Measurements from ENCODE around the gene THY1. TPM values are rescaled to one million over a fixed set of nuclear protein-coding genes. Genes with fewer than 3 reads are reported as not detected.

THY1 gene
- total and polyA plus RNA-seq, 9 of the 15 experiments (the other 6 are each of a cell fraction or from before 2014, with no cell fraction given) = 0.07 to 0.40 (median 0.16) TPM; not detected in 5

DNA sequence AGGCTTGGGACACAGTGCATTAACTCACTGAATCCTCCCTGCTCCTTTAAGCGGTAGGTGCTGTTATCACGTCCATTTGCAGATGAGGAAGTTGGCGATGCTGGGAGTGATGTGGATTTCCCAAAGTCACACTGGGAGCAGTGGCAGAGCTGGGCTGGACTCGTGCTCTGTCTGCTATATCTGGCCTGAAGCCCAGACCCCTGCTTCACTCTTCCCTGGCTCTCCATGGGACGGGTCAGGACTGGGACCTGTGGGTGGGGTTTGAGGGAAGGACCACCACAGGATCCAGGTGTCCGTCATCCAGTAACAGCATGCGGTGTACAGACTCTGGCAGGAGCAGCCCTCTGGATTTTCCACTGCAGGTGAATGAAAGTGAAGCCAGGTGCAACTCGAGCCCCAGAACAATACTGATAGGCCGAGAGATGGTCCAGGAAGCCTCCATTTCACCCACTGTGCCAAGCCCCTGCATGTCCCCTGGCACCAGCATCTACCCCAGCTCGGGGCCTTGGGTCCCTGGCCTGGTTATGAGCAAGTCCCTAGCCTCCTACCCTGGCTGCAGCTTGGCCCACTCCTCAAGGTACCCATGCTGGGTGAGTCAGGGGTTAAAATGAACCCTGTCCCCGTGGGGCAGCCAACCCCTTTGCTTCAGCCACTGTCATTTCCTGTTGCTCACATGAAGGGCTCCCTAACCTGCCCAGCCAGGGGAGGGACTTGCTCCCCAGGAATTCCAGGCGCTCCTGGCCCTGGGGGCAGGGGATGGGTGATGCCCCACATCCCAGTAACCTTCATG, 45.7 kb downstream of the THY1 start (continued):
- TF ChIP-seq CREM (IDR thresholded peaks at IDR 0.05; ENCODE audit: low read depth) (0 out of 2 replicates have a peak, but pooled peaks have one; percentile 9), HDAC1 (IDR thresholded peaks at IDR 0.05) (no peak), FOXK1 (CRISPR knock-in tag; IDR thresholded peaks at IDR 0.05; ENCODE audit: borderline replicate concordance) (no peak), THRAP3 (IDR thresholded peaks at IDR 0.05; ENCODE audit: borderline replicate concordance) (no peak), FUS (optimal IDR thresholded peaks at IDR 0.05; ENCODE audit: low read depth, low read length) (no peak), MCM5 (IDR thresholded peaks at IDR 0.05; ENCODE audit: low read depth) (no peak), L3MBTL2 (IDR thresholded peaks at IDR 0.05) (peak; percentile 14; the same call in 1 of the 2 replicates), GABPA (tag; conservative IDR thresholded peaks at IDR 0.05; ENCODE audit: low read depth) (no peak), ZNF77 (CRISPR knock-in tag; IDR thresholded peaks at IDR 0.05) (no peak), HNRNPLL (IDR thresholded peaks at IDR 0.05; ENCODE audit: low read depth, low read length, poor library complexity, severe bottlenecking) (no peak), STAG1 (CRISPR knock-in tag; IDR thresholded peaks at IDR 0.05; ENCODE audit: borderline replicate concordance) (no peak), POLR3A (IDR thresholded peaks at IDR 0.05; ENCODE audit: borderline replicate concordance, extremely low read depth, insufficient read depth, insufficient read length) (no peak), NONO (IDR thresholded peaks at IDR 0.05; ENCODE audit: low read depth in 2 of 2, low read length in 1 of 2) (no peak), BCOR (IDR thresholded peaks at IDR 0.05) (no peak), ZNF121 (CRISPR knock-in tag; conservative IDR thresholded peaks at IDR 0.05) (0 out of 2 replicates have a peak, but pooled peaks have one; percentile 15), NFE2 (IDR thresholded peaks at IDR 0.05; ENCODE audit: low read depth) (peak; percentile 33; the same call in 1 of the 2 replicates)
- TF ChIP-seq, protein P1, sequence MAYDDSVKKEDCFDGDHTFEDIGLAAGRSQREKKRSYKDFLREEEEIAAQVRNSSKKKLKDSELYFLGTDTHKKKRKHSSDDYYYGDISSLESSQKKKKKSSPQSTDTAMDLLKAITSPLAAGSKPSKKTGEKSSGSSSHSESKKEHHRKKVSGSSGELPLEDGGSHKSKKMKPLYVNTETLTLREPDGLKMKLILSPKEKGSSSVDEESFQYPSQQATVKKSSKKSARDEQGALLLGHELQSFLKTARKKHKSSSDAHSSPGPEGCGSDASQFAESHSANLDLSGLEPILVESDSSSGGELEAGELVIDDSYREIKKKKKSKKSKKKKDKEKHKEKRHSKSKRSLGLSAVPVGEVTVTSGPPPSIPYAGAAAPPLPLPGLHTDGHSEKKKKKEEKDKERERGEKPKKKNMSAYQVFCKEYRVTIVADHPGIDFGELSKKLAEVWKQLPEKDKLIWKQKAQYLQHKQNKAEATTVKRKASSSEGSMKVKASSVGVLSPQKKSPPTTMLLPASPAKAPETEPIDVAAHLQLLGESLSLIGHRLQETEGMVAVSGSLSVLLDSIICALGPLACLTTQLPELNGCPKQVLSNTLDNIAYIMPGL (CRISPR knock-in tag; IDR thresholded peaks at IDR 0.05) = no peak
- TF ChIP-seq, protein P2, sequence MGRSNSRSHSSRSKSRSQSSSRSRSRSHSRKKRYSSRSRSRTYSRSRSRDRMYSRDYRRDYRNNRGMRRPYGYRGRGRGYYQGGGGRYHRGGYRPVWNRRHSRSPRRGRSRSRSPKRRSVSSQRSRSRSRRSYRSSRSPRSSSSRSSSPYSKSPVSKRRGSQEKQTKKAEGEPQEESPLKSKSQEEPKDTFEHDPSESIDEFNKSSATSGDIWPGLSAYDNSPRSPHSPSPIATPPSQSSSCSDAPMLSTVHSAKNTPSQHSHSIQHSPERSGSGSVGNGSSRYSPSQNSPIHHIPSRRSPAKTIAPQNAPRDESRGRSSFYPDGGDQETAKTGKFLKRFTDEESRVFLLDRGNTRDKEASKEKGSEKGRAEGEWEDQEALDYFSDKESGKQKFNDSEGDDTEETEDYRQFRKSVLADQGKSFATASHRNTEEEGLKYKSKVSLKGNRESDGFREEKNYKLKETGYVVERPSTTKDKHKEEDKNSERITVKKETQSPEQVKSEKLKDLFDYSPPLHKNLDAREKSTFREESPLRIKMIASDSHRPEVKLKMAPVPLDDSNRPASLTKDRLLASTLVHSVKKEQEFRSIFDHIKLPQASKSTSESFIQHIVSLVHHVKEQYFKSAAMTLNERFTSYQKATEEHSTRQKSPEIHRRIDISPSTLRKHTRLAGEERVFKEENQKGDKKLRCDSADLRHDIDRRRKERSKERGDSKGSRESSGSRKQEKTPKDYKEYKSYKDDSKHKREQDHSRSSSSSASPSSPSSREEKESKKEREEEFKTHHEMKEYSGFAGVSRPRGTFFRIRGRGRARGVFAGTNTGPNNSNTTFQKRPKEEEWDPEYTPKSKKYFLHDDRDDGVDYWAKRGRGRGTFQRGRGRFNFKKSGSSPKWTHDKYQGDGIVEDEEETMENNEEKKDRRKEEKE (IDR thresholded peaks at IDR 0.05; ENCODE audit: borderline replicate concordance in 1 of 2, control insufficient read depth in 1 of 2, low read depth in 2 of 2, low read length in 1 of 2) = no peak
- TF ChIP-seq, protein P3, sequence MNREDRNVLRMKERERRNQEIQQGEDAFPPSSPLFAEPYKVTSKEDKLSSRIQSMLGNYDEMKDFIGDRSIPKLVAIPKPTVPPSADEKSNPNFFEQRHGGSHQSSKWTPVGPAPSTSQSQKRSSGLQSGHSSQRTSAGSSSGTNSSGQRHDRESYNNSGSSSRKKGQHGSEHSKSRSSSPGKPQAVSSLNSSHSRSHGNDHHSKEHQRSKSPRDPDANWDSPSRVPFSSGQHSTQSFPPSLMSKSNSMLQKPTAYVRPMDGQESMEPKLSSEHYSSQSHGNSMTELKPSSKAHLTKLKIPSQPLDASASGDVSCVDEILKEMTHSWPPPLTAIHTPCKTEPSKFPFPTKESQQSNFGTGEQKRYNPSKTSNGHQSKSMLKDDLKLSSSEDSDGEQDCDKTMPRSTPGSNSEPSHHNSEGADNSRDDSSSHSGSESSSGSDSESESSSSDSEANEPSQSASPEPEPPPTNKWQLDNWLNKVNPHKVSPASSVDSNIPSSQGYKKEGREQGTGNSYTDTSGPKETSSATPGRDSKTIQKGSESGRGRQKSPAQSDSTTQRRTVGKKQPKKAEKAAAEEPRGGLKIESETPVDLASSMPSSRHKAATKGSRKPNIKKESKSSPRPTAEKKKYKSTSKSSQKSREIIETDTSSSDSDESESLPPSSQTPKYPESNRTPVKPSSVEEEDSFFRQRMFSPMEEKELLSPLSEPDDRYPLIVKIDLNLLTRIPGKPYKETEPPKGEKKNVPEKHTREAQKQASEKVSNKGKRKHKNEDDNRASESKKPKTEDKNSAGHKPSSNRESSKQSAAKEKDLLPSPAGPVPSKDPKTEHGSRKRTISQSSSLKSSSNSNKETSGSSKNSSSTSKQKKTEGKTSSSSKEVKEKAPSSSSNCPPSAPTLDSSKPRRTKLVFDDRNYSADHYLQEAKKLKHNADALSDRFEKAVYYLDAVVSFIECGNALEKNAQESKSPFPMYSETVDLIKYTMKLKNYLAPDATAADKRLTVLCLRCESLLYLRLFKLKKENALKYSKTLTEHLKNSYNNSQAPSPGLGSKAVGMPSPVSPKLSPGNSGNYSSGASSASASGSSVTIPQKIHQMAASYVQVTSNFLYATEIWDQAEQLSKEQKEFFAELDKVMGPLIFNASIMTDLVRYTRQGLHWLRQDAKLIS (CRISPR knock-in tag; IDR thresholded peaks at IDR 0.05) = no peak
